H1 (cell line): ENCODE results near the gene TENT4A. TPM values are rescaled to one million over a fixed set of nuclear protein-coding genes. Genes with fewer than 3 reads are reported as not detected.

Experiments used
- CTCF ChIA-PET: fragments of 300-600 bp; sonication (Branson Sonifier 250); formaldehyde crosslinking; loops from one replicate; lab custom pipeline; 2021; ENCODE audit not compliant: partially characterized antibody; lab: Charles Lee
- POLR2A ChIA-PET: fragments of 300-600 bp; sonication (Branson Sonifier 250); formaldehyde crosslinking; loops from one replicate; lab custom pipeline; 2021; ENCODE audit warnings: inconsistent platforms; ENCODE audit not compliant: partially characterized antibody; lab: Charles Lee
- DNase-seq, 2 experiments: peaks; one replicate each; pipeline versions ENCODE4 v3.0.0 to v3.0.0-alpha.2; 2010 to 2022; ENCODE audit warnings: low spot score in 2 of 2, low read depth in 1 of 2, mixed read lengths in 1 of 2
- FAIRE-seq: peaks from 2 replicates; lab custom pipeline; 2011; peaks lifted over from hg19 to GRCh38; lab: Jason Lieb, UNC
- H2AFZ ChIP-seq: 2 replicates; pipeline ENCODE4 v1.8.1; 2012; ENCODE audit warnings: low read length, inconsistent platforms
- H2AK5ac ChIP-seq: 2 replicates; pipeline ENCODE4 v1.6.1; 2013; ENCODE audit warnings: low read depth, low read length
- H2BK120ac ChIP-seq: replicated peaks from 2 replicates; pipeline ENCODE3; 2013; ENCODE audit warnings: low read depth, low read length, inconsistent platforms
- H2BK12ac ChIP-seq: 2 replicates; pipeline ENCODE4 v1.6.1; 2013; ENCODE audit warnings: low read depth, low read length
- H2BK15ac ChIP-seq: 2 replicates; pipeline ENCODE4 v1.6.1; 2013; ENCODE audit warnings: low read length
- H2BK20ac ChIP-seq: 2 replicates; pipeline ENCODE4 v1.6.1; 2013; ENCODE audit warnings: low read length
- H2BK5ac ChIP-seq: 2 replicates; pipeline ENCODE4 v1.6.1; 2013; ENCODE audit warnings: low read depth, low read length
- H3K14ac ChIP-seq: 2 replicates; pipeline ENCODE4 v1.6.1; 2013; ENCODE audit warnings: inconsistent platforms; ENCODE audit not compliant: insufficient read length
- H3K18ac ChIP-seq: 2 replicates; pipeline ENCODE4 v1.6.1; 2013; ENCODE audit warnings: low read length; ENCODE audit errors: extremely low read depth
- H3K23ac ChIP-seq: 2 replicates; pipeline ENCODE4 v1.6.1; 2013; ENCODE audit warnings: inconsistent platforms; ENCODE audit not compliant: insufficient read length
- H3K23me2 ChIP-seq: 2 replicates; pipeline ENCODE4 v1.6.1; 2013; ENCODE audit warnings: low read depth, low read length
- H3K27ac ChIP-seq: 2 replicates; pipeline ENCODE4 v1.6.1; 2011; ENCODE audit warnings: low read depth, low read length, inconsistent platforms
- H3K27me3 ChIP-seq, 4 experiments: replicated peaks in 1 of 4; 1 replicate in 1 of 4; 2 replicates in 3 of 4; pipeline versions ENCODE4 v1.6.1 to v1.8.1; 2011 to 2013; ENCODE audit warnings: low read length in 3 of 4, mild to moderate bottlenecking in 3 of 4, inconsistent platforms in 2 of 4, mixed read lengths in 2 of 4, moderate library complexity in 1 of 4; ENCODE audit not compliant: control insufficient read depth in 3 of 4, insufficient read depth in 3 of 4; ENCODE audit errors: extremely low read depth in 1 of 4
- H3K36me3 ChIP-seq, 4 experiments: 2 replicates each; pipeline versions ENCODE4 v1.6.1 to v1.8.1; 2011 to 2013; ENCODE audit warnings: mild to moderate bottlenecking in 4 of 4, low read length in 3 of 4, moderate library complexity in 2 of 4, control low read depth in 1 of 4, inconsistent platforms in 1 of 4; ENCODE audit not compliant: insufficient read depth in 4 of 4, control insufficient read depth in 2 of 4
- H3K4ac ChIP-seq: replicated peaks from 2 replicates; pipeline ENCODE3; 2013; ENCODE audit warnings: low read length, low read depth, mixed read lengths, inconsistent platforms; ENCODE audit not compliant: insufficient read length
- H3K4me1 ChIP-seq, 4 experiments: replicated peaks in 1 of 4; 1 replicate in 1 of 4; 2 replicates in 3 of 4; pipeline versions ENCODE4 v1.6.1 to v1.8.1; 2011 to 2013; ENCODE audit warnings: low read length in 3 of 4, inconsistent platforms in 2 of 4, mixed read lengths in 1 of 4; ENCODE audit not compliant: insufficient read depth in 4 of 4, control insufficient read depth in 3 of 4
- H3K4me2 ChIP-seq, 2 experiments: 2 replicates each; pipeline versions ENCODE4 v1.6.1 to v1.8.1; 2011 to 2013; ENCODE audit warnings: low read depth in 2 of 2, low read length in 2 of 2, control low read depth in 1 of 2, inconsistent platforms in 1 of 2, mild to moderate bottlenecking in 1 of 2; ENCODE audit not compliant: insufficient read depth in 1 of 2
- H3K4me3 ChIP-seq, 4 experiments: fragments of 200-600, 300-600 bp in 1 of 4; sonication (generic), shearing (Covaris generic), sonication (Bioruptor Twin) in 1 of 4; 2 replicates each; pipeline versions ENCODE4 v1.5.1 to v1.8.1; 2011 to 2016; ENCODE audit warnings: low read length in 4 of 4, low read depth in 3 of 4, control low read depth in 2 of 4, inconsistent platforms in 2 of 4, mild to moderate bottlenecking in 2 of 4, mixed read lengths in 1 of 4, moderate library complexity in 1 of 4; ENCODE audit not compliant: insufficient read depth in 2 of 4; ENCODE audit errors: extremely low read depth in 1 of 4
- H3K56ac ChIP-seq: replicated peaks from 2 replicates; pipeline ENCODE3; 2013; ENCODE audit warnings: low read depth, mild to moderate bottlenecking, mixed read lengths, low read length, inconsistent platforms; ENCODE audit not compliant: insufficient read length
- H3K79me1 ChIP-seq: 2 replicates; pipeline ENCODE4 v1.6.1; 2013; ENCODE audit warnings: low read depth, low read length, control low read depth
- H3K79me2 ChIP-seq, 2 experiments: 2 replicates each; pipeline versions ENCODE4 v1.6.1 to v1.8.1; 2012 to 2013; ENCODE audit warnings: low read length in 2 of 2, mild to moderate bottlenecking in 2 of 2, inconsistent platforms in 1 of 2; ENCODE audit not compliant: insufficient read depth in 2 of 2, control insufficient read depth in 1 of 2
- H3K9ac ChIP-seq, 4 experiments: replicated peaks in 1 of 4; 1 replicate in 1 of 4; 2 replicates in 3 of 4; pipeline versions ENCODE4 v1.6.1 to v1.8.1; 2011 to 2013; ENCODE audit warnings: low read depth in 3 of 4, low read length in 3 of 4, control low read depth in 2 of 4, mild to moderate bottlenecking in 2 of 4, moderate library complexity in 2 of 4, inconsistent platforms in 1 of 4; ENCODE audit errors: extremely low read depth in 1 of 4
- H3K9me3 ChIP-seq, 2 experiments: 2 replicates each; pipeline versions ENCODE4 v1.6.1 to v1.8.1; 2012 to 2013; ENCODE audit warnings: mild to moderate bottlenecking in 2 of 2, moderate library complexity in 2 of 2, control low read depth in 1 of 2, inconsistent platforms in 1 of 2, low read depth in 1 of 2, low read length in 1 of 2, mixed read lengths in 1 of 2; ENCODE audit not compliant: insufficient read depth in 2 of 2
- H4K20me1 ChIP-seq, 2 experiments: replicated peaks in 1 of 2; 2 replicates each; pipeline versions ENCODE3 to v1.8.1; 2011 to 2013; ENCODE audit warnings: inconsistent platforms in 2 of 2, low read length in 2 of 2, mild to moderate bottlenecking in 1 of 2; ENCODE audit not compliant: insufficient read depth in 2 of 2, control insufficient read depth in 1 of 2
- H4K5ac ChIP-seq: 2 replicates; pipeline ENCODE4 v1.6.1; 2013; ENCODE audit warnings: low read length, low read depth, mixed read lengths, inconsistent platforms; ENCODE audit not compliant: insufficient read length
- H4K8ac ChIP-seq: 2 replicates; pipeline ENCODE4 v1.8.0; 2013; ENCODE audit warnings: mild to moderate bottlenecking, moderate library complexity, low read length, inconsistent platforms; ENCODE audit not compliant: insufficient read depth; ENCODE audit errors: extremely low read depth
- H4K91ac ChIP-seq: replicated peaks from 2 replicates; pipeline ENCODE3; 2013; ENCODE audit warnings: low read length, mixed read lengths, inconsistent platforms; ENCODE audit not compliant: insufficient read length
- ASH2L ChIP-seq: fragments of 200-600, 300-600 bp; sonication (generic); IDR thresholded peaks from one replicate; pipeline ENCODE4 v1.7.1; 2017; ENCODE audit warnings: low read length
- CBX5 ChIP-seq: fragments of 300-800, 300-1000 bp; sonication (generic); IDR thresholded peaks from 2 replicates; pipeline ENCODE4 v1.7.1; 2016; ENCODE audit warnings: antibody characterized with exemption, low read length, low read depth
- EGR1 ChIP-seq: IDR thresholded peaks from 2 replicates; pipeline ENCODE4 v1.6.1; 2011; ENCODE audit warnings: low read depth, low read length, borderline replicate concordance
- EZH2 ChIP-seq: fragments of 200-600 bp; sonication (generic); IDR thresholded peaks from 2 replicates; pipeline ENCODE4 v1.7.1; 2012; ENCODE audit warnings: low read depth, mild to moderate bottlenecking, moderate library complexity, low read length, inconsistent platforms; ENCODE audit not compliant: severe bottlenecking
- HDAC2 ChIP-seq, 2 experiments: fragments of 300-600 bp in 1 of 2; sonication (generic) in 1 of 2; IDR thresholded peaks; 2 replicates each; pipeline ENCODE4 v1.6.1; 2011 to 2012; ENCODE audit warnings: low read depth in 2 of 2, low read length in 2 of 2, mild to moderate bottlenecking in 2 of 2, moderate library complexity in 2 of 2, borderline replicate concordance in 1 of 2, inconsistent platforms in 1 of 2
- HDAC6 ChIP-seq: IDR thresholded peaks from one replicate; pipeline ENCODE4 v1.7.1; 2012; ENCODE audit warnings: low read depth, mild to moderate bottlenecking, inconsistent platforms, low read length, moderate library complexity
- JUN ChIP-seq: IDR thresholded peaks from 2 replicates; pipeline ENCODE4 v1.6.1; 2011; ENCODE audit warnings: low read depth, mild to moderate bottlenecking, improper control_type of control experiment, low read length
- KDM1A ChIP-seq: fragments of 200-600, 300-600 bp; sonication (generic); IDR thresholded peaks from 2 replicates; pipeline ENCODE4 v1.7.1; 2016; ENCODE audit warnings: mild to moderate bottlenecking, low read length, borderline replicate concordance
- SP1 ChIP-seq: IDR thresholded peaks from 2 replicates; pipeline ENCODE4 v1.6.1; 2011; ENCODE audit warnings: low read depth, low read length
- SP2 ChIP-seq: IDR thresholded peaks from 2 replicates; pipeline ENCODE4 v1.6.1; 2012; ENCODE audit warnings: mild to moderate bottlenecking, low read length, inconsistent platforms
- WGBS, 2 experiments: shearing (Covaris generic) in 1 of 2; methylation state at CpG; one replicate each; pipeline versions ENCODE4 v1.1.6 to v1.1.7; 2013 to 2015; ENCODE audit warnings: low lambda C conversion rate in 2 of 2, mixed read lengths in 2 of 2, inconsistent platforms in 1 of 2, low coverage in 1 of 2, missing lambda C conversion rate in 1 of 2; ENCODE audit not compliant: insufficient replicate concordance in 2 of 2, insufficient coverage in 1 of 2, insufficient read length in 1 of 2; ENCODE audit errors: extremely low coverage in 1 of 2, missing lambda C conversion rate in 1 of 2; 5-methylcytosine and 5-hydroxymethylcytosine counted together
- polyA plus RNA-seq, 7 experiments: library from polyadenylated mRNA; depleted of rRNA in 3 of 7; stranded (reverse) in 5 of 7; unstranded in 2 of 7; fragments of >200 nt in 5 of 7; fragments of 200-250 nt in 2 of 7; gene quantifications; 1 replicate in 5 of 7; 2 replicates in 1 of 7; 4 replicates in 1 of 7; pipeline versions ENCODE4 v1.2.1 to v1.2.3, GENCODE V29; 2011 to 2013; ENCODE audit warnings: missing spikeins in 2 of 7, mixed read lengths in 2 of 7
- total RNA-seq: library from RNA; stranded (reverse); fragmentation: NEBNext Ultra II Directional; extraction: Animal tissue kit (Norgen Biotek cat#: 25700); gene quantifications from 2 replicates; pipeline ENCODE4 v1.2.1, GENCODE V29; 2021
- TF ChIP-seq, protein P1 (sequence below): IDR thresholded peaks from 2 replicates; pipeline ENCODE4 v1.6.1; 2012; ENCODE audit warnings: inconsistent platforms
- TF ChIP-seq, protein P2 (sequence below): IDR thresholded peaks from 2 replicates; pipeline ENCODE4 v1.6.1; 2012; ENCODE audit warnings: low read length, inconsistent platforms

Gene TENT4A
- total and polyA plus RNA-seq, 2 of the 8 experiments (the other 6 are each of a cell fraction or from before 2014, with no cell fraction given) = 8.9 to 25.1 TPM

DNA sequence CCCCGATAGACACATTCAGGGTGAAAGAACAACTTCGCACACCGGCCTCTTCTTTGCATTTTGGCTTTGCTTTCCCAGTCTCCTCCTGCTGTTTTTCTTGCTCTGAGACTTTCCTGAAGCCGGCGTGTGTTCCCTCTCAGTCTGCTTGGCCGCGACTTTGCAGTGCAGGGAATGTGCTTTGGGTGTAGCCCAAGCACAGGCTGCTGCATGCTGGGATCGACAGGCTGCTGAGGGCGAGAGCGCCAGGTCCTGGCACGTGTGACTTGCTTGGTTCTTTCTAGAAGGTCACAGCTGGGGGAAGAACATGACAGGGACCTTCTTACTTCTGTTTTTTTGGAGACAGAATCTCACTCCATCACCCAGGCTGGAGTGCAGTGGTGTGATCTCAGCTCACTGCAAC is 40.6 kb downstream of the TENT4A start:
- Histone ChIP-seq H3K27ac (no peak overlapping the region), H2AFZ (no peak overlapping the region), H3K14ac (no peak overlapping the region), H3K4ac (no peak overlapping the region), H3K9me3 (no peaks in the 10 kb centered on the region), H4K91ac (no peak overlapping the region), H2BK5ac (no peak overlapping the region), H3K56ac (no peak overlapping the region), H3K27me3 (no peaks in the 10 kb centered on the region), H3K4me3 (no peak overlapping the region), H3K9ac (no peak overlapping the region), H2BK12ac (no peak overlapping the region), H3K23me2 (0 out of 2 replicates have a peak, but pooled peaks cover 2% of the 10 kb centered on the region), H2BK120ac (no peak overlapping the region), H4K20me1 (peaks cover 0 to 10% of the 10 kb centered on the region in 2 experiments), H4K8ac (no peak overlapping the region), H4K5ac (no peak overlapping the region), H2AK5ac (no peak overlapping the region), H3K23ac (no peak overlapping the region), H3K79me1 (peaks cover 2% of the 10 kb centered on the region; the same call in 1 of the 2 replicates), H3K4me1 (no peaks in the 10 kb centered on the region), H3K79me2 (peaks cover 0 to 2% of the 10 kb centered on the region in 2 experiments; a peak in 1 of 4 replicates), H2BK20ac (no peak overlapping the region), H3K18ac (no peak overlapping the region), H3K4me2 (no peak overlapping the region), H3K36me3 (peaks cover 24 to 58% (median 40%) of the 10 kb centered on the region in 4 experiments), H2BK15ac (no peak overlapping the region)
- FAIRE-seq (no peak), DNase-seq (no peak)
- ChIA-PET CTCF (interaction anchor here (5.1 kb wide), 1 partner anchor 12 kb away, joined by 20 read pairs; no protein-coding TSS in a partner anchor), POLR2A (no interaction called here)
- 92% methylated on average over 11 of the region's 11 CpGs; no CpG with 5 or more reads in 1 of the 2 experiments for WGBS, 2 experiments
- no peak for TF ChIP-seq SP1
- TF ChIP-seq SP2 = no peak
- TF ChIP-seq EZH2 = no peak
- TF ChIP-seq, protein P1, sequence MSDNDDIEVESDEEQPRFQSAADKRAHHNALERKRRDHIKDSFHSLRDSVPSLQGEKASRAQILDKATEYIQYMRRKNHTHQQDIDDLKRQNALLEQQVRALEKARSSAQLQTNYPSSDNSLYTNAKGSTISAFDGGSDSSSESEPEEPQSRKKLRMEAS = no peak
- TF ChIP-seq HDAC6 = no peak
- no peak for TF ChIP-seq EGR1
- TF ChIP-seq, protein P2, sequence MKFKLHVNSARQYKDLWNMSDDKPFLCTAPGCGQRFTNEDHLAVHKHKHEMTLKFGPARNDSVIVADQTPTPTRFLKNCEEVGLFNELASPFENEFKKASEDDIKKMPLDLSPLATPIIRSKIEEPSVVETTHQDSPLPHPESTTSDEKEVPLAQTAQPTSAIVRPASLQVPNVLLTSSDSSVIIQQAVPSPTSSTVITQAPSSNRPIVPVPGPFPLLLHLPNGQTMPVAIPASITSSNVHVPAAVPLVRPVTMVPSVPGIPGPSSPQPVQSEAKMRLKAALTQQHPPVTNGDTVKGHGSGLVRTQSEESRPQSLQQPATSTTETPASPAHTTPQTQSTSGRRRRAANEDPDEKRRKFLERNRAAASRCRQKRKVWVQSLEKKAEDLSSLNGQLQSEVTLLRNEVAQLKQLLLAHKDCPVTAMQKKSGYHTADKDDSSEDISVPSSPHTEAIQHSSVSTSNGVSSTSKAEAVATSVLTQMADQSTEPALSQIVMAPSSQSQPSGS = no peak
- no peak for TF ChIP-seq CBX5
- TF ChIP-seq HDAC2 (IDR thresholded peaks at IDR 0.05; ENCODE audit: borderline replicate concordance in 1 of 2, low read depth in 2 of 2, low read length in 2 of 2) = no peak
- TF ChIP-seq ASH2L = no peak
- TF ChIP-seq JUN = no peak
- TF ChIP-seq KDM1A = no peak
